Myocyte (in vitro differentiated cells): ENCODE measurements around the gene CDHR4. TPM values are rescaled to one million over a fixed set of nuclear protein-coding genes. Genes with fewer than 3 reads are reported as not detected.
"Not testable (repeated sequence)": the region's sequence is repeated elsewhere in the genome, so short reads cannot be mapped to it uniquely, and the experiment has no call there.

Experiments used
- DNase-seq: peaks from one replicate; pipeline ENCODE4 v3.0.0-alpha.2; 2012; ENCODE audit warnings: low read depth
- total RNA-seq: library from RNA; depleted of rRNA; stranded (reverse); fragments of >200 nt; gene quantifications from 2 replicates; pipeline ENCODE4 v1.2.3, GENCODE V29; 2014

Gene CDHR4
- total RNA-seq, 1 donor from 2014 or later, result 0.19 TPM

DNA sequence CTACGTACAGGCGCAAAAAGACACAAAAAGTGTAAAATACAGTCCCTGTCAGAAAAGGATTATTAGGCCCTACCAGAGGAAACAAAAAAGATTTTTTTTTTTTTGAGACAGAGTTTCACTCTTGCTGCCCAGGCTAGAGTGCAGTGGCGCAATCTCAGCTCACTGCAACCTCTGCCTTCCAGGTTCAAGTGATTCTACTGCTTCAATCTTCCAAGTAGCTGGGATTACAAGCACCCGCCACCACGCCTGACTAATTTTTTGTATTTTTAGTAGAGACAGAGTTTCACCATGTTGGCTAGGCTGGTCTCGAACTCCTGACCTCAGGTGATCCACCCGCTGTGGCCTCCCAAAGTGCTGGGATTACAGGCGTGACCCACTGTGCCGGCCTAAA is 18.7 kb downstream of the CDHR4 start:
- DNase-seq, result not testable (repeated sequence)

- DNase-seq, result no peak
Observed at GRCh38 chr3:49780080-49780974, 19.3 kb downstream of the CDHR4 start.

GRCh38 chr3:49779358-49780079 is 20.2 kb downstream of the CDHR4 start:
- no peak for DNase-seq

- DNase-seq, result not testable (repeated sequence)
Observed at GRCh38 chr3:49776101-49776500, 23.6 kb downstream of the CDHR4 start.

- peak; percentile 25 for DNase-seq
Observed at GRCh38 chr3:49775538-49775937, 24.1 kb downstream of the CDHR4 start.

DNA sequence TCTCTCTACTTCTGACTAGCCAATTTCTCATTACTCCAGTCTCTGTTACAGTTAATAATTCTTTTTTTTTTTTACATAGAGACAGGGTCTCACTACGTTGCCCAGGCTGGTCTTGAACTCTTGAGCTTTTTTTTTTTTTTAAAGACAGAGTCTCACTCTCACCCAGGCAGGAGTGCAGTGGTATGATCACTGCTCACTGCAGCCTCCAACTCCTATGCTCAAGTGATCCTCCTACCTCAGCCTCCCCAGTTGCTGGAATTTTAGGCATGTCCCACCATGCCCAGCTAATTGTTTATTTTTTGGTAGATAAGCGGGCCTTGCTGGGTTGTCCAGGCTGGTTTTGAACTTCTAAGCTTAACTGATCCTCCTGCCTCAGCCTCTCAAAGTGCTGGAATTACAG is 27.0 kb downstream of the CDHR4 start:
- DNase-seq, result no peak

GRCh38 chr3:49771340-49771938 is 28.2 kb downstream of the CDHR4 start:
- DNase-seq, result no peak

- no peak for DNase-seq
Observed at GRCh38 chr3:49769926-49770325, 29.7 kb downstream of the CDHR4 start.

DNA sequence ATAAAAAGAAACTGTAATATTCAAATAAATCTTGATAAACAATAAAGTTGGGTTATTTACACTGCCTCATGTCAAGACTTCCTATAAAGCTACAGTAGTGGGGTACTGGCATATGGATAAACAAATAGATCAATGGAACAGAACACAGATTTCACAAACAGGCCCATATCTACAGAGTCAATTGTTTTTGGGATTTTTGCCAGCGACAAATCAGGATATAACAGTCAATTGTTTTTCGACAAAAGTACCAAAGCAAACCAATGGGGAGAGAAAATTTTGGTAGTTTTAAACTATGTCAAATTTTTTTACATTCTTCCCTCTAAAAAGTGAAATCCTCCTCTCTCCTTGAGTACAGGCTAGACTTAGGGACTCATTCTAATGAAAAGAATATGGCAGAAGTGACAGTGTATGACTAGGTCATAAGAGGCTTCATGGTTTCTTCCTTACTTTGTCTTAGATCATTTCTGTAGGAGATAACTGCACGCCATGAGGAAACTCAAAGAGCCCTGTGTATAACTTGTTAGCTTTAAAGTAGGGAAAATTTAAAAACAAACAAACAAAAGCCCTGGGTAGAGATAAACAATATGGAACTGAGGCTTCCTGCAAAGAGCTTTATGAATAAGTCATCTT is 30.3 kb downstream of the CDHR4 start:
- no peak for DNase-seq

DNA sequence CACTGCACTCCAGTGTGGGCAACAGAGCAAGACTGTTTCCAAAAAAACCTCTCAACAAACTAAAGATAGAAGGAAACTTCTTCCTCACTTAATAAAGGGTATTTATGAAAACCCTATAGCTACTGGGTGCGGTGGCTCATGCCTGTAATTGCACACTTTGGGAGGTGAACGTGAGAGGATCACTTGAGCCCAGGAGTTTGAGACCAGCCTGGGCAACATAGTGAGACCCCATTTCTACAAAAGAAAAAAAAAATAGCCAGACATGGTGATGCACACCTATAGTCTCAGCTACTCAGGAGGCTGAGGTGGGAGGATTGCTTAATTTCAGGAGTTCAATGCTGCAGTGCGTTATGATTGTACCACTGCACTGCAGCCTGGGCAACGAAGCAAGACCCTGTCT is 35.7 kb downstream of the CDHR4 start:
- DNase-seq, result no peak

DNA sequence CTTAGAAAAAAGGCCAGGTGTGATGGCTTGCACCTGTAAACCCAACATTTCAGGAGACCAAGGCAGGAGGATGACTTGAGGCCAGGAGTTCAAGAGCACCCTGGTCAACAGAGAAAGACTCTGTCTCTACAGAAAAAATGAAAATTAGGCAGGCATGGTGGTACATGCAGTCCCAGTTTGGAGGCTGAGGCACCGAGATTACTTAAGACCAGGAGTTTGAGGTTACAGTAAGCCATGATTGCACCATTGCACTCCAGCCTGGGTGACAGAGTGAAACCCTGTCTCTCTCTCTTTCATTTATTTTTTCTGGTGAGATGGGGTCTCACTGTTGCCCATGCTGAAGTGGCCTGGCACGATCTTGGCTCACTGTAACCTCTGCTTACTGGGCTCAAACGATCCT is 38.0 kb downstream of the CDHR4 start:
- DNase-seq, result no peak

DNA sequence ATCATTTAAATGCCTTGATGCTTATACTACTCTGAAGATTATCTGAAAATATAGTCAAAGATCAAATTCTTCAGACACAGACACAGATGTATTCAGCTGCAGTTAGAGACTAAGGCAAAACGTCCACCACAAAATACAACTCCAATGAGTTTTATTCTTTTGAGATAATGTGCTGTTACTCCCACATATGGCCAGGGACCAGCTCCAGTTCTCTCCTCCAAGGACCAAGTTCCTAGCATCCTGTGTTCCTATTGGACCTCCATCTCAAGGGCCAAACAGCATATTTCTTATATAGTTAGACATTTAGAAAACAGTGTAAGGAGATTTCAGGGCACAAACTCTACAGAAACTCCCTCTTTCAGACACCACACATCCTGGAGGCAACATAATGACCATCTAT is 40.4 kb downstream of the CDHR4 start:
- DNase-seq, result no peak

DNA sequence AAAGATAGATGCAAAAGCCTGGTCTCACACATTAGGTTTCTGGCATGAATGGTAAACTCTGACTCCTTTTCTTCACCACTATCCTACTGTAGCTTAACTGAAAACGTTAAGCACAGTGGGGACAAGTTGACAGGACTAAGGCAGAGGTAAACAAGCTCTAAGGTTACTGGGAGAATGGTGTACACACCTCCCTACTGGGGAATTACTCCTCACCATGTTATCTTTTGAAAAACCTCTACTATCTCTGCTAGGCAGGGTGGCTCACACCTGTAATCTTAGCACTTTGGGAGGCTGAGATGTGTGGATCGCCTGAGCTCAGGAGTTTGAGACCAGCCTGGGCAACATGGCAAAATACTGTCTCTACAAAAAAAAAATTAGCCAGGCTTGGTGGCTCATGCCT is 42.5 kb downstream of the CDHR4 start:
- DNase-seq, result no peak

GRCh38 chr3:49756036-49756435 is 43.6 kb downstream of the CDHR4 start:
- no peak for DNase-seq

DNA sequence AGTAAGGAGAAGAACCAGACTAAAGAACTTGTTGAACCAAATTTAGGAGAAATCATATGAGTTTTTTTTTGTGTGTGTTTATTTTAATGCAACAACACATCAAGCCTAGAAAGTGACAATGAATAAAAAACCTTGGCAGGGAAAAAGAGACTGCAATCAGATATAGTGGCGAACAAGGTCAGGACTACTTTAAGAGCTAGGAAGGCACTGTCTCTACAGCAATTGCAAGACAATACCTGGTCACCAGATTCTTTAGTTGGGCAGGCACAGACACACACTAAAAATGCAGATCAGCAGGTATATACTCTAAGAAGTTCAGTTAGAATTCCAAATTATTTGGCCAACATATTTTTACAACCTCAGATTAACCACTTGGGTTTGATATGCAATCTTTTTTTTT is 45.1 kb downstream of the CDHR4 start:
- DNase-seq, result no peak

DNA sequence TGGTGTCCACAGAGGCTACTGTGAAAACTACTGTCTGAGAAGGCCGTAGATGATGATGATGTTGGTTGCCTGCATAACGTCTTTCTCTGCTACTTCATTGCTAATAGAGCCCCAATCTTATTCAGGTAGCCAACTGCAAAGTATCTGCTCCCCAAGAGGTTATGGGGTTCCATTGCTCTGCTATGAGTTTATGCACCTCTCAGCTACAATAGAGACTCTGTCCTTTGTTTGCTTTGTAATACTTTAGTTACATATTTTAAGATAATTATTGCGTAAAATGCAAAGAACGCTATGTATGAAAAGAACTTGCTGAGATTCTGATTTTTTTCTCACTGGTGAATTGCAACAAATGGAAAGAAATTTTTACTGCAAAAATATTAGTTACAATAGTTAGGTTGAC is 48.2 kb downstream of the CDHR4 start:
- no peak for DNase-seq

DNA sequence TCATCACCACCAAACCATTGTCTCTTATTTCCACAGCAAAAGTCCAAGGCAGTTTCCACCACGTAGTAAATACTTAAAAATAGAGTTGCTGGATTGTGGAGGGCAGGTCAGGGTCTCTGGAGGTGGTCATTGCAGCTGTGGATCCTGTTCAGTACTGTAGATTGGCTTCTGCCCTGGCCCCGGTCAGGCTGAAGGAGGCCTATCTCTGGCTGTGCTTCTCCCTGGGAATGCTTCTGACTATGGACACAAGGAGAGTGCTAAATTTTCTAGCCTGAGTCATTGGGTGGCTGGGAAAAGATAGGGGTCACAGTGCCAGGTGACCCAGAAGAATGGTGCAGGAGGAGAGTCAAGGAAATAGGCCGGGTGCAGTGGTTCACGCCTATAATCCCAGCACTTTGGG is 49.6 kb downstream of the CDHR4 start:
- DNase-seq, result peak; percentile 52

GRCh38 chr3:49748874-49749273 is 50.8 kb downstream of the CDHR4 start:
- DNase-seq, result not testable (repeated sequence)

DNA sequence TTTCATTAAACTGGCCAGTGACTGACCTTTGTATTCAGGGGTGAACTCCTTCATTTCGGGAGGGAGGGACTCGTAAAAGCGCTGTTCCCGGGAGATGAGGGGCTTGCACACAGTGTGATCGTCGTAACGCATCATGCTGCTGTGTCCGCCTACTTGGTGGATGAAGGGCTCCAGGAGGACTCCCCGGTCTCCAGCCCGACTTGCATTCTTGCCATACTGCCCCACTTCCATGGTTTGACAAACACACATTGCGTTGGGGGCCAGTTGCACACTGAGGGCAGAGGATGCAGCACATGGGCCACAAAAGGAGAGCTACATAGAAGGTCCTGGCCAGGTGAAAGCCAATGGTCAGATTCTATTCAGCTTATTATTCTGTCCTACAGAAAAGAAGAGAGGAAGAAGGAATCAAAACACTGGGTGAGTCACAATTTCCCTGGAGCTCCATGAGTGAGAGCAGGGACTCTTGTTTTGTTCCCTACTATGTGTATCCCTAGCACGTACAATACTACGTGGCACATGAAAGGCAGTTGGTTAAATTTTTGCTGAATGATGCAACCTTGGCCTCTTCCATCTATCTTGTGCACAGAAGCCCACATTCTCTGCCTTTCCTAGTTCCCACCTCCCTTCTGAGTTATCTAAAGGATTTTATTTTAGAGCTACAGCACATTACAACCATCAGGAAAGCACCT is 51.7 kb downstream of the CDHR4 start:
- no peak for DNase-seq

- DNase-seq, result no peak
Observed at GRCh38 chr3:49745986-49746385, 53.7 kb downstream of the CDHR4 start.
